Stimulated activated CD8-positive, alpha-beta memory T cell treated with anti-CD3 and anti-CD28 coated beads, Interleukin-15, amount 100 ng/mL, for 24 hours (primary cell): ENCODE measurements around the gene HEXD.

Source experiments
- DNase-seq: peaks from one replicate; pipeline ENCODE4 v3.0.0-alpha.2; 2020; ENCODE audit warnings: low read depth

Gene HEXD

DNA sequence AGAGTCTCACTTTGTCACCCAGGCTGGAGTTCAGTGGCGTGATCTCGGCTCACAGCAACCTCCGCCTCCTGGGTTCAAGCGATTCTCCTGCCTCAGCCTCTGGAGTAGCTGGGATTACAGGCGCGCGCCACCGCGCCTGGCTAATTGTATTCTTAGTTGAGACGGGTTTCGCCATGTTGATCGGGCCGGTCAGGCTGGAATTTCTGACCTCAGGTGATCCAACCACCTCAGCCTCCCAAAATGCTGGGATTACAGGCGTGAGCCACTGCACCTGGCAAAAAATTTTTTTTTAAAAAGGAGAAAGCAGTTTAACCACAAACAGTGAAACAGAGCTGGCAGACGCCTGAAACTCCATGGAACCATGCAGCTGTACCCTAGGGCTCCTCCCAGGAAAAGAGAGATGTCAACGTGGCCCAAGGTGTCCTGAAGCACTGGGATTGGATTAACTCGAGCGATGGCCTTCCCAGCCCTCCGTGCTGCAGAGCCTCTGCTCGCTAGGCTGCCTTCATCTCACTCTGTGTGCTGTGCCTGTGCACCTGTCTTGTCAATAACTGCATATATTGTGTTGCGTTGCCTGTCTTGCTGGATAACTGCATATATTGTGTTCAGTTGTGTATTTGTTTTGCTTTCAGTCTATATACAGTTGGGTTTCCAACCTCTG is 71.8 kb downstream of the HEXD start:
- DNase-seq = no peak

DNA sequence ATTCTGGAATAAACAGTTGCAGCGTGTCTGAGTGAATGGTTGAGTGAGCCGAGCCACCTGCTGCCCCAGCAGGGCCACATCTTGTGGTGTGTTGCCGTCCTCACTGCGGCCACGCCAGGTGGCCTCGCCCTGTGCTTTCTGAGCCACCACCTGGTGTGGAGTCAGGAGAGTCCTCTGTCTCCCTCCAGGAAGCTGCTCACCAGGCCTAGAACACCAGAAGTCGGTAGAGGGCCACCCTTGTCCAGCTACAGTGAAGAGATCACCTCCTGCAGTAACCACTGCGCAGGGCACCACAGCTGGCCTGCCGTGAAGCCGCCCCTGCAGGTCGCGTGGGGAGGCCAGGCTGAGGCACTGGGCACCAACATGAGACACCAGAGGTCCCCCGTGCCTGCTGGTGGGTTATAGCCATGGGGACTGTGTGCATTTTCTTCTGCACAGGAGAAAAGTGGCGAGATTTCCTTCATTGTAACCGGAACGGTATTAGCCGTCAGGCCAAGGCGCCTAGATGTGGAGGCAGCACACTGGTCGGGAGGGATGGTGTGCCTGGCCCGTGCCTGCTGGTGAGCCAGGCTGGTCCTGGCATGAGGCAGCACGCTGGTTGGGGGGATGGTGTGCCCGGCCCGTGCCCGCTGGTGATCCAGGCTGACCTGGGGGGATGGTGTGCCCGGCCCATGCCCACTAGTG is 72.5 kb downstream of the HEXD start:
- DNase-seq = no peak

DNA sequence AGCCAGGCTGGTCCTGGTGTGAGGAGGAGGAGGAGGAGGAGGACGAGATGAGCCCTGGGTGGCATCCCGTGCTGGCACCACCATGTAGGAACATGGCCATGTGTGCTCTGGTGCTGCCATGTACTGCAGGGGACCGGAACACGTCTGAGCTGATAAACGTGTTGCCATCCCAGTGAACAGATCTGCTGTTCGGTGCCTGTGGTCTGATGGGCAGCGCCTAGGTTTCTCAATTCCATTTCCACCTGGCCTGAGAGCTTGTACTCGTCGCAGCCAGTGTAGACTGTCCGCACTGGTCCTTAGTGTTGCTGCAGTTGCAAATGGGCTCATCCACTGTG is 73.0 kb downstream of the HEXD start:
- no peak for DNase-seq

DNA sequence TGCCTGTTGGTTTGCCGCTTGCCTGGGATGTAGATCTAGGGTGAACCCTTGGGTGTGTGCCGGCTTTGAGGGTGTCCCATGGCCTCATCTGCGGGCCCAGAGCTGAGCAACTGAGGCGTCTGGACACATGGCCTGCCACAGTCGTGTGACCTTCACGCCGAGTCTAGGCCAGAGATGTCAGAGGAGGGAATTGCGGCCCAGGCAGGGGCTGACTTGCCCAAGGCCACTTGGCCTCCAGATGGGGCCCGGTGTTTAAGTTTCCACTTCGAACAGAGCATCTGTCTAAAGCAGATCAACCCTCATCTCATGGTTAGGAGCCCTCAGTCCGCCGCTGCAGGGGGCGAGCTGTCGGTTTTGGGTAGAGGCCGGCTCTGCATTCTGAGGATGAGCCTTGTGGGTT is 73.4 kb downstream of the HEXD start:
- no peak for DNase-seq
